GM12891 (cell line): ENCODE results near the gene TESK1.

ENCODE experiments used
- POLR2A ChIP-seq: IDR thresholded peaks from 2 replicates; pipeline ENCODE4 v1.6.1; 2011; ENCODE audit warnings: low read depth, low read length, control low read depth
- POLR2AphosphoS5 ChIP-seq: IDR thresholded peaks from 2 replicates; pipeline ENCODE4 v1.6.1; 2011; ENCODE audit warnings: low read depth, low read length, control low read depth
- TAF1 ChIP-seq: IDR thresholded peaks from 2 replicates; pipeline ENCODE4 v1.6.1; 2011; ENCODE audit warnings: low read depth, low read length, control low read depth

- TF ChIP-seq POLR2AphosphoS5 (no peak), POLR2A (no peak), TAF1 (no peak)
Measured at GRCh38 chr9:35629597-35629996, 24.5 kb downstream of the TESK1 start.
